K562 (cell line): Measurements from ENCODE around the gene SMIM35. TPM values are rescaled to one million over a fixed set of nuclear protein-coding genes. Genes with fewer than 3 reads are reported as not detected.

Experiments used
- ATAC-seq: fragments of 200-7000 bp; cut with Tn5 transposase; 3 replicates; pipeline ENCODE4 v1.9.1; 2020; ENCODE audit warnings: moderate library complexity
- BruUV-seq: library from RNA; stranded (reverse); fragments of 400-500 nt; replicated peaks from 2 replicates; lab custom pipeline; 2021; lab: Mats Ljungman, UMichigan
- CTCF ChIA-PET: fragments of 300-600 bp; formaldehyde crosslinking; extraction: SDS; loops from one replicate; lab custom pipeline; 2021; ENCODE audit warnings: low intra/inter-chr PET ratio; lab: Yijun Ruan, JAX
- POLR2A ChIA-PET: fragments of 300-600, 350-650 bp; sonication (Branson Sonifier 250); formaldehyde crosslinking; extraction: SDS; loops from one replicate; lab custom pipeline; 2021; ENCODE audit warnings: antibody characterized with exemption, inconsistent platforms; lab: Yijun Ruan, JAX
- DNase-seq, 4 experiments: peaks; one replicate each; pipeline versions ENCODE4 v3.0.0 to v3.0.0-alpha.2; 2011 to 2018; ENCODE audit warnings: low spot score in 3 of 4, mixed read lengths in 3 of 4; ENCODE audit errors: extremely low read depth in 1 of 4
- FAIRE-seq: peaks from 2 replicates; lab custom pipeline; 2011; peaks lifted over from hg19 to GRCh38; lab: Jason Lieb, UNC
- H2AFZ ChIP-seq: 2 replicates; pipeline ENCODE4 v1.6.0; 2011; ENCODE audit warnings: low read depth, low read length, control low read depth, inconsistent platforms
- H3K27ac ChIP-seq: fragments of 200-600 bp; 3 replicates; pipeline ENCODE4 v1.8.0; 2011; ENCODE audit warnings: low read depth, mild to moderate bottlenecking, control low read depth, inconsistent platforms, low read length, moderate library complexity, mixed read lengths; ENCODE audit errors: extremely low read depth
- H3K27me3 ChIP-seq, 2 experiments: fragments of 300-600 bp in 1 of 2; 2 replicates in 1 of 2; 3 replicates in 1 of 2; pipeline versions ENCODE4 v1.6.0 to v1.8.0; 2011; ENCODE audit warnings: inconsistent platforms in 2 of 2, low read length in 2 of 2, mild to moderate bottlenecking in 1 of 2, mixed read lengths in 1 of 2, moderate library complexity in 1 of 2; ENCODE audit not compliant: control insufficient read depth in 2 of 2, insufficient read depth in 2 of 2
- H3K36me3 ChIP-seq: fragments of 300-600 bp; 3 replicates; pipeline ENCODE4 v1.8.0; 2011; ENCODE audit warnings: mild to moderate bottlenecking, low read length, inconsistent platforms; ENCODE audit not compliant: control insufficient read depth, insufficient read depth
- H3K4me1 ChIP-seq, 2 experiments: fragments of 200-600 bp in 1 of 2; replicated peaks in 1 of 2; 2 replicates in 1 of 2; 3 replicates in 1 of 2; pipeline versions ENCODE4 v1.5.1 to v1.8.0; 2011; ENCODE audit warnings: inconsistent platforms in 2 of 2, low read length in 2 of 2, mild to moderate bottlenecking in 1 of 2, mixed read lengths in 1 of 2, moderate library complexity in 1 of 2; ENCODE audit not compliant: control insufficient read depth in 2 of 2, insufficient read depth in 2 of 2
- H3K4me2 ChIP-seq: 2 replicates; pipeline ENCODE4 v1.6.1; 2011; ENCODE audit warnings: low read length, control low read depth, inconsistent platforms, mixed read lengths; ENCODE audit not compliant: insufficient read depth
- H3K4me3 ChIP-seq: fragments of 200-600 bp; sonication (generic), shearing (Covaris generic); 2 replicates; pipeline ENCODE4 v1.5.1; 2016; ENCODE audit warnings: control low read depth, inconsistent platforms
- H3K79me2 ChIP-seq: fragments of 200-600 bp; 3 replicates; pipeline ENCODE4 v1.8.0; 2011; ENCODE audit warnings: low read length, inconsistent platforms; ENCODE audit not compliant: control insufficient read depth, insufficient read depth
- H3K9ac ChIP-seq, 2 experiments: 2 replicates each; pipeline versions ENCODE4 v1.6.0 to v1.6.1; 2011; ENCODE audit warnings: low read depth in 2 of 2, low read length in 2 of 2, control low read depth in 1 of 2, inconsistent platforms in 1 of 2, mild to moderate bottlenecking in 1 of 2, mixed read lengths in 1 of 2; ENCODE audit not compliant: insufficient read depth in 1 of 2
- H3K9me1 ChIP-seq: one replicate; pipeline ENCODE4 v1.6.0; 2011; ENCODE audit warnings: inconsistent platforms, mild to moderate bottlenecking, low read length, moderate library complexity; ENCODE audit not compliant: control insufficient read depth, insufficient read depth
- H3K9me3 ChIP-seq: replicated peaks from 2 replicates; pipeline ENCODE4 v1.5.1; 2011; ENCODE audit warnings: low read depth, low read length, inconsistent platforms; ENCODE audit not compliant: control insufficient read depth, insufficient read depth
- H4K20me1 ChIP-seq: replicated peaks from 2 replicates; pipeline ENCODE4 v1.6.1; 2011; ENCODE audit warnings: low read length, inconsistent platforms, mixed read lengths; ENCODE audit not compliant: control insufficient read depth, insufficient read depth
- CBFA2T3 ChIP-seq: fragments of 450-650 bp; IDR thresholded peaks from 2 replicates; pipeline ENCODE4 v1.6.1; 2017
- CHCHD3 ChIP-seq: fragments of 250-450 bp; sonication (Bioruptor Pico); IDR thresholded peaks from 2 replicates; pipeline ENCODE4 v2.1.2; 2022; ENCODE audit warnings: mild to moderate bottlenecking
- E2F3 ChIP-seq: fragments of 250-450 bp; sonication (Bioruptor Pico); IDR thresholded peaks from 2 replicates; pipeline ENCODE4 v1.4.0; 2020; ENCODE audit warnings: mild to moderate bottlenecking
- EGR1 ChIP-seq: fragments of 450-650 bp; conservative IDR thresholded peaks from 2 replicates; pipeline ENCODE4 v1.6.1; 2017; ENCODE audit warnings: mild to moderate bottlenecking
- GATAD2A ChIP-seq: fragments of 450-650 bp; IDR thresholded peaks from 2 replicates; pipeline ENCODE4 v1.6.1; 2017
- MGA ChIP-seq: fragments of 450-650 bp; IDR thresholded peaks from 2 replicates; pipeline ENCODE4 v1.6.1; 2016; ENCODE audit warnings: mild to moderate bottlenecking, moderate library complexity
- ZBED1 ChIP-seq: IDR thresholded peaks from 2 replicates; pipeline ENCODE4 v1.6.1; 2014
- ZBTB11 ChIP-seq, 3 experiments: fragments of 200-800 bp in 1 of 3; fragments of 250-450 bp in 1 of 3; fragments of 450-650 bp in 1 of 3; sonication (Bioruptor Pico) in 1 of 3; sonication (Bioruptor generic) in 1 of 3; formaldehyde crosslinking in 1 of 3; IDR thresholded peaks; 2 replicates each; pipeline versions ENCODE4 v1.6.1 to v1.8.0; 2016 to 2022; ENCODE audit warnings: mild to moderate bottlenecking in 2 of 3, missing genetic modification characterization in 2 of 3, missing compliant biosample characterization in 1 of 3, moderate library complexity in 1 of 3
- WGBS: fragments of 100-300 bp; shearing (Covaris generic); methylation state at CpG from one replicate; pipeline ENCODE4 v1.1.6; 2016; ENCODE audit warnings: low coverage, mixed read lengths; ENCODE audit not compliant: insufficient coverage; ENCODE audit errors: missing lambda C conversion rate; 5-methylcytosine and 5-hydroxymethylcytosine counted together
- in situ Hi-C: fragments of 300-500 bp; cut with MboI; formaldehyde crosslinking; loops from 4 replicates; pipeline ENCODE4 v1.15.0; 2018; ENCODE audit warnings: inconsistent platforms, mixed read lengths
- intact Hi-C: fragments of 100-400 bp; cut with micrococcal nuclease; formaldehyde crosslinking; loops from 2 replicates; pipeline ENCODE4 v1.14.2; 2022
- polyA plus RNA-seq, 8 experiments: library from polyadenylated mRNA; depleted of rRNA in 4 of 8; stranded (reverse) in 5 of 8; unstranded in 3 of 8; fragments of >200 nt; fragmentation: Nextera tagmentation in 2 of 8; fragmentation: Illumina TruSeq in 1 of 8; extraction: Ambion mirVana in 2 of 8; extraction: Trizol in 1 of 8; gene quantifications; 2 replicates each; pipeline versions ENCODE4 v1.2.1 to v1.2.3, GENCODE V29; 2011 to 2014; ENCODE audit warnings: inconsistent platforms in 1 of 8, missing spikeins in 1 of 8
- total RNA-seq, 7 experiments: library from RNA; depleted of rRNA in 6 of 7; stranded (reverse); fragments of >200 nt in 6 of 7; fragmentation: Illumina TruSeq in 2 of 7; extraction: Trizol in 2 of 7; gene quantifications; 2 replicates each; pipeline versions ENCODE4 v1.2.1 to v1.2.3, GENCODE V29; 2011 to 2021; ENCODE audit warnings: low replicate concordance in 1 of 7

Gene SMIM35
- total and polyA plus RNA-seq, 9 of the 15 experiments (the other 6 are each of a cell fraction or from before 2014, with no cell fraction given), result 0.03 TPM; not detected in 7

- no peaks in the 10 kb centered on the region for H3K79me2 ChIP-seq
- H3K27me3 ChIP-seq, result peaks cover 17 to 41% of the 10 kb centered on the region in 2 experiments; a peak in 4 of 5 replicates
- no peaks in the 10 kb centered on the region for H3K9me1 ChIP-seq
- BruUV-seq, result no TSS peak
- peak; percentile 82 for ATAC-seq
- H2AFZ ChIP-seq, result peak overlapping the region; percentile 62; the same call in 1 of the 2 replicates
- DNase-seq, result peak; percentile 39 to 62 (median 56)
- no peaks in the 10 kb centered on the region for H3K36me3 ChIP-seq
- in situ Hi-C loops, result no loop called here
- no peak overlapping the region for H3K4me2 ChIP-seq
- intact Hi-C loops, result no loop called here
- no peak overlapping the region for H3K4me3 ChIP-seq
- H4K20me1 ChIP-seq, result no peaks in the 10 kb centered on the region
- H3K9ac ChIP-seq, result 0 out of 4 replicates have a peak overlapping the region, but pooled peaks of 1 of the 2 experiments have one; percentile 10
- H3K4me1 ChIP-seq, result peaks cover 7 to 23% of the 10 kb centered on the region in 2 experiments
- no peak overlapping the region for H3K27ac ChIP-seq
- FAIRE-seq, result peak; percentile 74
- ChIA-PET CTCF (interaction anchor here (0.7 kb wide), 1 partner anchor 629 kb away, joined by 3 read pairs; no protein-coding TSS in a partner anchor), POLR2A (interaction anchor here (0.6 to 2.7 kb wide), 5 partner anchors 10 to 246 kb away, joined by 3 to 8 read pairs (median 3); no protein-coding TSS in a partner anchor)
- H3K9me3 ChIP-seq, result no peaks in the 10 kb centered on the region
- 10% methylated on average over 7 of the region's 7 CpGs for WGBS
- no peak for TF ChIP-seq E2F3 (CRISPR knock-in tag)
- TF ChIP-seq MGA, result peak; percentile 72
- TF ChIP-seq ZBED1, result no peak
- TF ChIP-seq EGR1, result no peak
- 0 out of 2 replicates have a peak, but pooled peaks have one; percentile 7 for TF ChIP-seq CBFA2T3
- no peak for TF ChIP-seq ZBTB11 (CRISPR knock-in tag; IDR thresholded peaks at IDR 0.05)
- no peak for TF ChIP-seq GATAD2A
- TF ChIP-seq CHCHD3 (CRISPR knock-in tag), result no peak
Measured at GRCh38 chr11:118060869-118061268, 25.9 kb downstream of the SMIM35 start.
